Lung (tissue), 12 donors: ENCODE results near the gene MDK. TPM values are rescaled to one million over a fixed set of nuclear protein-coding genes. Genes with fewer than 3 reads are reported as not detected.

Experiments used
- ATAC-seq: fragments of 200-7000 bp; cut with Tn5 transposase; one replicate; pipeline ENCODE4 v1.9.1; 2020; ENCODE audit warnings: moderate number of reproducible peaks; ENCODE audit not compliant: insufficient read depth, low FRiP score
- DNase-seq, 3 donors: peaks; one replicate each; pipeline ENCODE4 v3.0.0-alpha.2; 2013 to 2017
- H3K27ac ChIP-seq, 2 donors: one replicate each; pipeline ENCODE4 v1.5.1; 2013; ENCODE audit warnings: mild to moderate bottlenecking in 2 of 2, moderate library complexity in 2 of 2, control low read depth in 1 of 2, inconsistent platforms in 1 of 2, low read depth in 1 of 2, low read length in 1 of 2
- H3K27me3 ChIP-seq, 3 donors: one replicate each; pipeline ENCODE4 v1.5.1; 2013; ENCODE audit warnings: low read length in 2 of 3; ENCODE audit not compliant: control insufficient read depth in 3 of 3, insufficient read depth in 3 of 3
- H3K36me3 ChIP-seq, 4 donors: one replicate each; pipeline ENCODE4 v1.5.1; 2013; ENCODE audit warnings: low read length in 4 of 4, mild to moderate bottlenecking in 1 of 4, moderate library complexity in 1 of 4; ENCODE audit not compliant: control insufficient read depth in 4 of 4, insufficient read depth in 4 of 4
- H3K4me1 ChIP-seq, 5 donors: one replicate each; pipeline ENCODE4 v1.5.1; 2013; ENCODE audit warnings: low read length in 5 of 5, mild to moderate bottlenecking in 2 of 5, moderate library complexity in 1 of 5; ENCODE audit not compliant: control insufficient read depth in 5 of 5, insufficient read depth in 5 of 5
- H3K4me3 ChIP-seq: one replicate; pipeline ENCODE4 v1.5.1; 2013; ENCODE audit warnings: mild to moderate bottlenecking, control low read depth, moderate library complexity
- H3K9ac ChIP-seq, 2 donors: one replicate each; pipeline ENCODE4 v1.5.1; 2013; ENCODE audit warnings: low read length in 2 of 2, control low read depth in 1 of 2; ENCODE audit not compliant: insufficient read depth in 1 of 2
- H3K9me3 ChIP-seq, 4 donors: one replicate each; pipeline ENCODE4 v1.5.1; 2013; ENCODE audit warnings: low read length in 3 of 4, mild to moderate bottlenecking in 1 of 4, moderate library complexity in 1 of 4; ENCODE audit not compliant: control insufficient read depth in 4 of 4, insufficient read depth in 3 of 4
- WGBS, 2 donors: extraction: QIAGEN DNeasy Blood & Tissue Kit; methylation state at CpG; one replicate each; pipeline ENCODE4 v1.1.7; 2013; 5-methylcytosine and 5-hydroxymethylcytosine counted together
- polyA plus RNA-seq, 2 donors: library from polyadenylated mRNA; stranded (reverse); fragments of 200-250 nt; gene quantifications; one replicate each; pipeline ENCODE4 v1.2.1, GENCODE V29; 2013
- total RNA-seq, 2 donors: library from RNA; depleted of rRNA in 1 of 2; stranded (reverse); fragments of >200 nt in 1 of 2; gene quantifications; one replicate each; pipeline ENCODE4 v1.2.1, GENCODE V29; 2014 to 2021
- TF ChIP-seq, protein P1 (sequence below): IDR thresholded peaks from 2 replicates; pipeline ENCODE4 v1.5.1; 2012; ENCODE audit warnings: mild to moderate bottlenecking; ENCODE audit errors: control extremely low read depth, extremely low read depth
- donor health status: control.
- donor health status: control.
- donor health status: Bipolar disorder and iron deficiency.
- donor health status: healthy.
- donor health status: DM: yes; HTN: yes; CAD: no.

Gene MDK
- total and polyA plus RNA-seq, 4 donors, result 26.9 to 134 (median 41.5) TPM

DNA sequence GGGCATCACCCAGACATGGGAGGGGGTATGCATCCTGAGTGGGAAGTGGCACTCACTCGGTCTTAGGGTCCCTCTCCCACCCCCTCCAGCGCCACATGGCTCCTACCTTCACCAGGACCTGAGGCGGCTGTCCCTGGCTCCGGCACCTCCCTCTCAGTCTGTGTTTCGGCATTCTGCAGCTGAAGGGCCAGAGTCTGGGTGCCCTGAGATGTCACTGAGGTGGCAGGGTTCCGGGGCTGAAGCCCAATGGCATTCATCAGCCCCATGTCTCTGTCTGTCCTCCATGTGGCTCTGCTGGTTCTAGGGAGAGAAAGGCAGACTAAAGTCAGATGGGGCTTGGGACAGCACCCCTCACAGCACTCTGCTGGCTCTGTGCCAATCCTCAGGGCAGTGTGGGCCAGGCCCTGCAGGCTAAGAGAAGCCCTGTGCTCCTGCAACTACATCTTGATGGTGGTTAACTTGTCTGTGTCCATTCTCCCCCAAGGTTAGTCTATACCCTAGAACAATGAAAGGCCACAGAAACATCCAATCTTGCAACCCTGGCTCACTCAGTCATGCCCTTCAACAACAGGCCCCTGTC lies 27.0 kb downstream of the MDK start:
- H3K36me3 ChIP-seq, result peaks cover 0 to 45% (median 18%) of the 10 kb centered on the region in 4 donors
- no peak for DNase-seq
- no peak for ATAC-seq

DNA sequence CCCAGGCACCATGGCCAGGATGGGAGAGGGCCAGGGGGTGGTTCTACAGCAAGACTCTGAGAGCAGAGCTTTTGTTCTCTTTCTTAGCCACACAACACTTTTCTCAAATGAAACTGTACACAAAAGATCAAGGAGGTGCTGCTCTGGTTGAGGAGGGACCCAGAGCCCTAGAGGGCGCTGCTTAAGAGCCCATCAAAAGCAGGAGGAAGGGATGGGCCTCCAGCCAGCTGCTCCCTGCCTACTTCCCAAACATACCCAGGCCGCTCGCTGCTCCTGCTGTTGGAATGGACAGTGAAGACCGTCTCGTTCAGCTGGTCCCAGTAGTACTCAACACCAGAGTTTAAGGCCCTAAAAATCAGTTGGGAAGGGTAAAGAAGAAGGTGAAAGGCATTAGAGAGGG lies 28.6 kb downstream of the MDK start:
- 80 to 86% methylated on average over 5 of the region's 5 CpGs for WGBS, 2 donors
- H3K36me3 ChIP-seq, result peaks cover 0 to 53% (median 24%) of the 10 kb centered on the region in 4 donors
- TF ChIP-seq, protein P1, sequence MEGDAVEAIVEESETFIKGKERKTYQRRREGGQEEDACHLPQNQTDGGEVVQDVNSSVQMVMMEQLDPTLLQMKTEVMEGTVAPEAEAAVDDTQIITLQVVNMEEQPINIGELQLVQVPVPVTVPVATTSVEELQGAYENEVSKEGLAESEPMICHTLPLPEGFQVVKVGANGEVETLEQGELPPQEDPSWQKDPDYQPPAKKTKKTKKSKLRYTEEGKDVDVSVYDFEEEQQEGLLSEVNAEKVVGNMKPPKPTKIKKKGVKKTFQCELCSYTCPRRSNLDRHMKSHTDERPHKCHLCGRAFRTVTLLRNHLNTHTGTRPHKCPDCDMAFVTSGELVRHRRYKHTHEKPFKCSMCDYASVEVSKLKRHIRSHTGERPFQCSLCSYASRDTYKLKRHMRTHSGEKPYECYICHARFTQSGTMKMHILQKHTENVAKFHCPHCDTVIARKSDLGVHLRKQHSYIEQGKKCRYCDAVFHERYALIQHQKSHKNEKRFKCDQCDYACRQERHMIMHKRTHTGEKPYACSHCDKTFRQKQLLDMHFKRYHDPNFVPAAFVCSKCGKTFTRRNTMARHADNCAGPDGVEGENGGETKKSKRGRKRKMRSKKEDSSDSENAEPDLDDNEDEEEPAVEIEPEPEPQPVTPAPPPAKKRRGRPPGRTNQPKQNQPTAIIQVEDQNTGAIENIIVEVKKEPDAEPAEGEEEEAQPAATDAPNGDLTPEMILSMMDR, result no peak
- H3K27me3 ChIP-seq, result no peaks in the 10 kb centered on the region
- no peaks in the 10 kb centered on the region for H3K9me3 ChIP-seq
- no peak overlapping the region for H3K9ac ChIP-seq
- ATAC-seq (no peak), DNase-seq (peak in 2 of 3 donors; percentile 17 to 45)
- H3K27ac ChIP-seq, result no peak overlapping the region
- H3K4me1 ChIP-seq, result no peaks in the 10 kb centered on the region
- H3K4me3 ChIP-seq, result no peak overlapping the region

More for the DNA sequence above, 27.0 kb downstream of the MDK start:
- H3K4me3 ChIP-seq, result no peak overlapping the region
- no peaks in the 10 kb centered on the region for H3K9me3 ChIP-seq
- TF ChIP-seq, protein P1, result no peak
- H3K4me1 ChIP-seq, result no peaks in the 10 kb centered on the region
- H3K27ac ChIP-seq, result no peak overlapping the region
- no peaks in the 10 kb centered on the region for H3K27me3 ChIP-seq
- WGBS, 2 donors, result 94 to 95% methylated on average over 6 of the region's 6 CpGs
- no peak overlapping the region for H3K9ac ChIP-seq

DNA sequence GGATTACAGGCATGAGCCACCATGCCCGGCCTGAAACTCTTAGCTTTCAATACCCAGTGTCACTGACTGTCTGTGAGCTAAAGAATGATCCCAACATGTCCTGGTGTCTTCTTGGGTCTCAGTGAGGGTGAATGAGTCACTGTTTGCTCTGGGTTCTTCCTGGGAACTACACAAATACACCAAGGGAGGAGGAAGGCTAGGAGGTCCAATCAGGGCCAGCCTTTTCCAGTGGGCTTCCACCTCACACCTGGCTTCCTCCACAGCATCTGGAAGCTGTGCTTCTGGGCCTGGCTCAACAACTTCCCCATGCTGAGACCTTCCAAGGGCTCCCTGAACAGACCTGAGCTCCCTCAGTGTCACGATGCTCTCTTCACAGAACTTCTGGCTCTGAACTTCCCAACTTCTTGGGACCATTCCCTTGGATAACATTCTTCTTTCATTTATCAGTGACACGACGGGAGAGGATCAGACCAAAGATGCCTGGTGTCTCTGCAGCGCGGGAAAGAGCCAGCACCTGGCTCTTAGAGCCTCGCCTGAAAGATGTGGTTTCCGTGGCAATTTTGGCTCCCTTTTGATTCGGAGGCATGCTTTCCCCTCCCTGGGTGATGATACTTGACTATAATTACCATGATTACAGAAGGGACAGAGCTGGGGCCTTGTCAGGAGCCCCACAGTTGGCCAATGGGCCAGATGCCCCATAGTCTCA lies 32.4 kb downstream of the MDK start:
- Histone ChIP-seq H3K9ac (no peak overlapping the region), H3K9me3 (no peaks in the 10 kb centered on the region), H3K4me1 (no peaks in the 10 kb centered on the region), H3K4me3 (no peak overlapping the region), H3K27me3 (no peaks in the 10 kb centered on the region), H3K36me3 (peaks cover 7 to 46% (median 19%) of the 10 kb centered on the region in 4 donors), H3K27ac (no peak overlapping the region)
- 92 to 95% methylated on average over 9 of the region's 9 CpGs for WGBS, 2 donors
- TF ChIP-seq, protein P1, result no peak
- no peak for DNase-seq
- ATAC-seq, result no peak
